ENCODE measurements around the gene GXYLT2.

GRCh38 chr3:73007992-73008712 is 120.3 kb downstream of the GXYLT2 start:
- TF ChIP-seq CTCF (IDR thresholded peaks at IDR 0.05) (no peak), POLR2A (IDR thresholded peaks at IDR 0.05) (no peak)

Measured in lower leg skin (tissue), 3 donors.